Fibroblast of the aortic adventitia (primary cell): ENCODE measurements around the gene PPM1E. TPM values are rescaled to one million over a fixed set of nuclear protein-coding genes. Genes with fewer than 3 reads are reported as not detected.
"Not testable (repeated sequence)": the region's sequence is repeated elsewhere in the genome, so short reads cannot be mapped to it uniquely, and the experiment has no call there.

ENCODE experiments used
- DNase-seq: peaks from one replicate; pipeline ENCODE4 v3.0.0-alpha.2; 2010; ENCODE audit warnings: low read depth
- H3K4me3 ChIP-seq: 2 replicates; pipeline ENCODE4 v1.5.1; 2011; ENCODE audit warnings: low read depth, mild to moderate bottlenecking, control low read depth, low read length, moderate library complexity
- CTCF ChIP-seq: IDR thresholded peaks from 2 replicates; pipeline ENCODE4 v1.5.1; 2011; ENCODE audit warnings: mild to moderate bottlenecking, low read length, control low read depth, inconsistent platforms; ENCODE audit not compliant: insufficient read depth
- total RNA-seq: library from RNA; depleted of rRNA; stranded (reverse); fragments of >200 nt; gene quantifications from 2 replicates; pipeline ENCODE4 v1.2.3, GENCODE V29; 2012; ENCODE audit warnings: low replicate concordance

PPM1E gene
- total RNA-seq, 1 donor = 0.45 TPM

- H3K4me3 ChIP-seq = no peak overlapping the region
- TF ChIP-seq CTCF = no peak
- DNase-seq = no peak
Measured at GRCh38 chr17:58730937-58731336, 24.7 kb upstream of the PPM1E start.

DNA sequence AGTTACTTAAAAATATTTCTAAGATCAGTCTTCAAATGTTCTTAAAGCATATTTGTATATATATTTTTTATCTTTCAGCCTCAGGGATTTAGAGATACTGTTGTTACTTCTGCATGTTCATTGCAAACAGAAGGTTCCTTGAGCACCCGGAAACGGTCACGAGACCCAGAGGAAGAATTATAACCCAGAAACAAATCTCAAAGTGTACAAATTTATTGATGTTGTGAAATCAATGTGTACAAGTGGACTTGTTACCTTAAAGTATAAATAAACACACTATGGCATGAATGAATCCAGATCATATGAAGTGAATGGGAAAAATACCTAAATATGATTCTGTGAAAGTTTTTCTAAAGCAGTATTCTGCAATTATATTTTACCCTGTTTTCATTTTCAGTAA, 21.6 kb upstream of the PPM1E start:
- no peak for DNase-seq
- TF ChIP-seq CTCF = no peak
- H3K4me3 ChIP-seq = no peak overlapping the region

- TF ChIP-seq CTCF = no peak
- no peak for DNase-seq
- H3K4me3 ChIP-seq = no peak overlapping the region
Measured at GRCh38 chr17:58734811-58735210, 20.8 kb upstream of the PPM1E start.

DNA sequence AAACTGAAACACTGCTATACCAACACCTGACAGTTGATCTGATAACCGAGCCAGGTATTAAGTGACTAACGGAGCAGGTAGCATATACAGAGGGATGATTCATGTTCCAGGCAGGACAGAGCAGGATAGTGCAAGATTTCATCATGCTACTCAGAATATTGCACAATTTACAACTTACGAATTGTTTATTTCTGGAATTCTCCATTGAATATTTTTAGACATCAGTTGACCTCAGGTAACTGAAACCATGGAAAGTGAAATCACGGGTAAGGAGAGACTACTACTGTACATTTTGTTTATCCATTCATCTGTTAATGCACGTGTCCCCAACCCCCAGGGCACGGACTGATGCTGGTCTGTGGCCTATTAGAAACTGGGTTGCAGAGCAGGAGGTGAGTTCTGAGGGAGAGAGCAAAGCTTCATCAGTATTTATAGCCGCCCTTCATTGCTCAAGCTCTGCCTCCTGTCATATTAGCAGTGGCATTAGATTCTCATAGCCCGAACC, 14.5 kb upstream of the PPM1E start:
- TF ChIP-seq CTCF = no peak
- DNase-seq = peak; percentile 32
- no peak overlapping the region for H3K4me3 ChIP-seq

GRCh38 chr17:58747674-58748073, 8.0 kb upstream of the PPM1E start:
- no peak overlapping the region for H3K4me3 ChIP-seq
- TF ChIP-seq CTCF = no peak
- no peak for DNase-seq

GRCh38 chr17:58749627-58750026, 6.0 kb upstream of the PPM1E start:
- not testable (repeated sequence) for DNase-seq, H3K4me3 ChIP-seq

DNA sequence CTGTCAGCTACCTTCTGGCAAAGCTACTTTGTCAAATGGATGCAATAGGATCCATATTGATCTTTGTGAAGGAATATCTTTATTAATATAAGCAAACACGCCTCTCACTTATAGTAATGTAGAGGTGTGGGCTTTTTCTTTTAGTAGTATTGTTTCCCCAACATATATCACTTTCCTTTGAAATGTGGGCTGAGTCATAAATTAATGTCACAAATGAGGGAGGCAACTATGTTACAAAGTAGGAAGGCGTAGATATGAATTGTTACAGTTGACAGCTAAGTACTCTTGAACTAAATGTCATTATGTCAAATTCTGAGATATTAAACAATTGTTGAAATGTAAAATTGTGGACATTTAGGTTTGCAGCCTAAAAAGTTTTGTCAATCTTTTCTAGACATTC, 2.6 kb upstream of the PPM1E start:
- no peak for DNase-seq
- no peak overlapping the region for H3K4me3 ChIP-seq
- no peak for TF ChIP-seq CTCF
